ENCODE measurements around the gene INPP5E. TPM values are rescaled to one million over a fixed set of nuclear protein-coding genes. Genes with fewer than 3 reads are reported as not detected.

The INPP5E gene
- total RNA-seq, 3 donors from 2014 or later: 9.5 to 14.4 (median 9.6) TPM

DNA sequence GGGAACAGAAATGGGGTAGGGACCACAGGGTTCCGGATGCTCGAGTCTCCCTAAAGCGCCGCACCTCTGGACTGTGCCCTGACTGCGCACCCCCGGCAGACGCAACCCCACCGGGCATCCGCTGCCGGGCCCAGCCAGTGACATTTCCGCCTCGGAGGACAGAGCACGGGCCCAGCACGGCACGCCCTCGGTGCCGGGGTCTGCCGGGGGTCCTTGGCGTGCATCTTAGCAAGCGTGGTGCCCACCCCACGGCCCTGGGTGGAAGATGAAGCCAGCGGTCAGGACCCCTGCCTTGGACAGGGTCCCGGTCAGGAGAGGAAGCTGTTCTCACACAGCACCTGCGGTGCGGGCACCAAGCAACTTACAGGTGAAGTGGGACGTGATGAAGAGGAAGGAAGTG is 7.1 kb downstream of the INPP5E start:
- ATAC-seq (no peak), DNase-seq (no peak)
- Histone ChIP-seq H3K36me3 (ENCODE audit: low read depth) (no peaks in the 10 kb centered on the region), H3K4me1 (ENCODE audit: low read depth) (peaks cover 12% of the 10 kb centered on the region), H3K9me3 (no peaks in the 10 kb centered on the region), H3K4me3 (no peak overlapping the region)
- TF ChIP-seq, protein P1, sequence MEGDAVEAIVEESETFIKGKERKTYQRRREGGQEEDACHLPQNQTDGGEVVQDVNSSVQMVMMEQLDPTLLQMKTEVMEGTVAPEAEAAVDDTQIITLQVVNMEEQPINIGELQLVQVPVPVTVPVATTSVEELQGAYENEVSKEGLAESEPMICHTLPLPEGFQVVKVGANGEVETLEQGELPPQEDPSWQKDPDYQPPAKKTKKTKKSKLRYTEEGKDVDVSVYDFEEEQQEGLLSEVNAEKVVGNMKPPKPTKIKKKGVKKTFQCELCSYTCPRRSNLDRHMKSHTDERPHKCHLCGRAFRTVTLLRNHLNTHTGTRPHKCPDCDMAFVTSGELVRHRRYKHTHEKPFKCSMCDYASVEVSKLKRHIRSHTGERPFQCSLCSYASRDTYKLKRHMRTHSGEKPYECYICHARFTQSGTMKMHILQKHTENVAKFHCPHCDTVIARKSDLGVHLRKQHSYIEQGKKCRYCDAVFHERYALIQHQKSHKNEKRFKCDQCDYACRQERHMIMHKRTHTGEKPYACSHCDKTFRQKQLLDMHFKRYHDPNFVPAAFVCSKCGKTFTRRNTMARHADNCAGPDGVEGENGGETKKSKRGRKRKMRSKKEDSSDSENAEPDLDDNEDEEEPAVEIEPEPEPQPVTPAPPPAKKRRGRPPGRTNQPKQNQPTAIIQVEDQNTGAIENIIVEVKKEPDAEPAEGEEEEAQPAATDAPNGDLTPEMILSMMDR (IDR thresholded peaks at IDR 0.05): no peak
- intact Hi-C loops (cut with DNase I, micrococcal nuclease): no loop called here

DNA sequence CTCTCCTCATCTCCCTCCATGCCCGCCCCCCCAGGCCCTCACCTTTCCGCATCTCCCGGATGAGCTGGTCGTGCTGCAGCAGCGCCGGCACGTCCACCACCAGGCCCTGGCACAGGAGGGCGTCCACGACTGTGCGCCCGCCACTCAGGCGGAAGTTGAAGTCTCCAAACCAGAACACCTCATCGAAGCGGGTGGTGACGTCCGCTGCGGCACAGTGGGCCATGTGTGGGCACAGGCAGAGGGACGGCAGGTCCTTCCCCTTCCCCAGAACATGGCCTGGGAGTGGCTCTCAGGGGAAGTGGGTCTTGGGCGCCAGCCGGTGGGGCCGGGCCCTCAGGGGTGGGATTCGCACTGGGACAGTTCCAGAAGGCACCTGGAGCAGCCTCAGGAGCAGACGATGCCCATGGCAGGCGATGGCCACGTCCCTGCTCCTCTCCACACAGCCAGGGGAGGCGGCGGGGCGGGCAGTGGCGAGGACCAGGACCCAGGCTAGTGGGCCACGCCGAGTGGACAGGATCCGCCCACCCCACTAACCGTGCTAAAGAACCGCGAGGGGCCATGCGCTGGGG is 7.8 kb downstream of the INPP5E start:
- DNase-seq (no peak), ATAC-seq (no peak)
- no peak overlapping the region for H3K4me3 ChIP-seq
- intact Hi-C loops (cut with DNase I, micrococcal nuclease): no loop called here
- no peaks in the 10 kb centered on the region for H3K9me3 ChIP-seq
- no peaks in the 10 kb centered on the region for H3K36me3 ChIP-seq (ENCODE audit: low read depth)
- peaks cover 6% of the 10 kb centered on the region for H3K4me1 ChIP-seq (ENCODE audit: low read depth)
- TF ChIP-seq, protein P1 (IDR thresholded peaks at IDR 0.05): no peak

DNA sequence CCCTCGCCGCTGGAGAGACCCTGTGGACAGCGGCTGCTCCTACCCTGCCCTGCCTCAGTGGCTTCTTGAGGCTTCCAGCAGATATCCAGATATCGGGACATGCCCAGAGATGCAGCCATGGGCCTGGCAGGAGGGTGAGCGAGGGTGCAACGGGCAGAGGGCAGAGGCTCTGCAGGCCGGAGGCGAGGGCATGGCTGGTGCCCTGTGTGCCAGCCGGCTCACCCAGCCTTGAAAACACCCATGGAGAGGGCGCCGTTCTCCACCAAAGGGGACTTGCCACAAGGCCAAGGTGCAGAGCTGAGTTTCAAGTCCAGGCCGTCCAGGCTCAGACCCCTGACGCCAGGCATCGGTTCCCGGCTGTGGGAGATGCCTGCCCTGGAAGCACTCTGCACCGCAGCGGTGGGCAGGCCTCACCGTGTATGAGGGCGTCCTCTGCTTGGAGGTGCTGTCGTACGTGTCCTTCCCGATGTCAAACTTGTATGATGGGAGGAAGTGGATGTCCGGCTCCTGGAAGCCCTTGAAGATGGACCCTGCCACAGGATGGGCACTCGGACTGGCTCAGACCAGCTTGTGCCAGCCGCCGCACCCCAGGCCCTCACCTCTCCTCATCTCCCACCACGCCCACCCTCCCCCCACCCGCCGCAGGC is 8.9 kb downstream of the INPP5E start:
- Histone ChIP-seq H3K4me1 (ENCODE audit: low read depth) (no peaks in the 10 kb centered on the region), H3K9me3 (no peaks in the 10 kb centered on the region), H3K36me3 (ENCODE audit: low read depth) (no peaks in the 10 kb centered on the region), H3K4me3 (no peak overlapping the region)
- TF ChIP-seq, protein P1 (IDR thresholded peaks at IDR 0.05): no peak
- DNase-seq: no peak
- no peak for ATAC-seq
- intact Hi-C loops (cut with DNase I, micrococcal nuclease): no loop called here

DNA sequence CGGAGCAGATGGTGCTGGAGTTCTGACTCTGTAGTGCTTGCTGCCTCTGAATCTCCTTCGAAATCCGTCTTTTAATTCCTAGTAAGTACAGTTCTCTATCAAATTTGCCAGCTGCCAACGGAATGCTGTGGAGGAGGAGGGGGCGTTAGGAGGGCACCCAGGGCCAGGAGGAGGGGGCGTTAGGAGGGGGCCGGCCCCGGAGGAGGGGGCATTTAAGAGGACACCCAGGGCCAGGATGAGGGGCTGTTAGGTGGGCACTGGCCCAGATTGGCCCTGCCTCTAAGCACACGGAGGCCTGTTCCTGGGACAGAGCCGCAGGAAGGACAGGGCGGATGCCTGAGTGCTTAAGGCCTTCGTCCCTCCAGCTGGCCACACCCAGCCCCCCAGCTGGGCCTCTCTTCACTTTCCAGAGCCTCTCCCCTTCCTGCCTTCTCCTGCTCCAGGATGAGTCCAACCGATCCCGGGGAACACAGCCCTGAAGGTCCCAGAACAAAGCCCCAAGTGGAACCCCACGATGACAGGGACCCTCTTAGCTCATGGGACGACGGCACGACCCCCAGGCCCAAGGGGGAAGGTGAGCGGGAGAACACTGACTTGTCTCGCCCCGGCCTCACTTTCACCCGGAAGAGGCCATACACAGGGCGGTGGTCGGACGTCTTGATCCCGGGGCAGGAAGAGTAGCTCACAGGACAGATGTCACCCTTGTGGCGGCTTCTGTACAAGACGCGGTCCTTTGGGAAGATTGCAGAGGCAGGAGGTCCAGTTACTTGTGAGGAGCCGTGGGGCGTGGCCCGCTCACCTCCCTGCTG is 9.8 kb downstream of the INPP5E start:
- intact Hi-C loops (cut with DNase I, micrococcal nuclease): no loop called here
- Histone ChIP-seq H3K4me1 (ENCODE audit: low read depth) (no peaks in the 10 kb centered on the region), H3K36me3 (ENCODE audit: low read depth) (no peaks in the 10 kb centered on the region), H3K4me3 (no peak overlapping the region), H3K9me3 (no peaks in the 10 kb centered on the region)
- no peak for DNase-seq
- TF ChIP-seq, protein P1 (IDR thresholded peaks at IDR 0.05): no peak
- ATAC-seq: peak; percentile 17

DNA sequence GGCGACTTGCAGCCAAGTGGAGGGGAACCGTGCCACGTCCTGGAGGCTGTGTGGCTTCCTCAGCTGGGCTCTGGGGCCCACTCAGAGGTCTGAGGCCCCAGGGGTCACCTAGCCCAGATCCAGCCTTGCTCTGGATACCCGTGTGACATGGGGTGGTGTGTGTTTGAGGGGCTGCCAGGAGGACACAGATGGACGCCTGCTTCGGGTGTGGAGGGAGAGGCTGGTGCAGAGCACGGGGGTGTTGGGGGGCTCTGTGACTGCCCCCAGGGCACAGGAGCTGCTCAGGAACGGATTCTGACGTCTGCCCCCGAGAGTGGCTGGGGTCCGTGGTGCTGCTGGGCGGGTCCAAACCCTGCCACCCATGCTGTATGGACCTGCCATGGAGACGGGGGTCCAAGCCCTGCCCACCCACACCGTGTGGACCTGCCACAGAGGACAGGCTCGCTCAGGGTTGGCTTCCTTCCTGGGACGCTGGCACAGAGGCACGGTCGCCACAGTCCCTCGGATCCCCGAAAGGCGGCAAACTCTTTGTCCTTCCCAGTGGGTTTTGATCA is 10.5 kb downstream of the INPP5E start:
- no peaks in the 10 kb centered on the region for H3K36me3 ChIP-seq (ENCODE audit: low read depth)
- H3K4me1 ChIP-seq (ENCODE audit: low read depth): no peaks in the 10 kb centered on the region
- ATAC-seq (no peak), DNase-seq (no peak)
- TF ChIP-seq, protein P1 (IDR thresholded peaks at IDR 0.05): no peak
- no peak overlapping the region for H3K4me3 ChIP-seq
- H3K9me3 ChIP-seq: no peaks in the 10 kb centered on the region
- intact Hi-C loops (cut with DNase I, micrococcal nuclease): no loop called here
